Natural killer cell (primary cell): ENCODE results near the gene AREG. TPM values are rescaled to one million over a fixed set of nuclear protein-coding genes. Genes with fewer than 3 reads are reported as not detected.

Source experiments
- ATAC-seq, 3 donors: fragments of 150-1000 bp in 2 of 3; fragments of 200-7000 bp in 1 of 3; cut with Tn5 transposase; 1 replicate in 1 of 3; 2 replicates in 2 of 3; pipeline ENCODE4 v1.10.0; 2021; ENCODE audit warnings: mild to moderate bottlenecking in 2 of 3, moderate library complexity in 2 of 3
- DNase-seq, 2 donors: peaks; one replicate each; pipeline versions ENCODE4 v3.0.0 to v3.0.0-alpha.2; 2013 to 2021; ENCODE audit warnings: mixed read lengths in 1 of 2
- H3K27ac ChIP-seq: one replicate; pipeline ENCODE4 v1.5.1; 2013; ENCODE audit warnings: mild to moderate bottlenecking, low read length
- H3K27me3 ChIP-seq: one replicate; pipeline ENCODE4 v1.6.1; 2013; ENCODE audit warnings: low read length; ENCODE audit not compliant: control insufficient read depth, insufficient read depth
- H3K36me3 ChIP-seq: one replicate; pipeline ENCODE4 v1.6.1; 2013; ENCODE audit warnings: low read length; ENCODE audit not compliant: control insufficient read depth, insufficient read depth
- H3K4me1 ChIP-seq: one replicate; pipeline ENCODE4 v1.6.1; 2013; ENCODE audit warnings: low read length; ENCODE audit not compliant: control insufficient read depth, insufficient read depth
- H3K4me3 ChIP-seq: one replicate; pipeline ENCODE4 v1.5.1; 2013; ENCODE audit warnings: low read length
- H3K9me3 ChIP-seq: one replicate; pipeline ENCODE4 v1.6.1; 2013; ENCODE audit warnings: low read length; ENCODE audit not compliant: control insufficient read depth, insufficient read depth
- H3K27ac Mint-ChIP-seq, 2 donors: one replicate each; pipeline ENCODE4 v1.8.0; 2022; ENCODE audit warnings: mild to moderate bottlenecking in 2 of 2, mixed read lengths in 2 of 2, moderate library complexity in 1 of 2
- H3K27me3 Mint-ChIP-seq, 2 donors: one replicate each; pipeline ENCODE4 v1.8.0; 2022; ENCODE audit warnings: low read depth in 2 of 2, mixed read lengths in 2 of 2
- H3K36me3 Mint-ChIP-seq: one replicate; pipeline ENCODE4 v1.8.0; 2022; ENCODE audit warnings: mixed read lengths
- H3K4me1 Mint-ChIP-seq, 2 donors: one replicate each; pipeline ENCODE4 v1.8.0; 2022; ENCODE audit warnings: mixed read lengths in 2 of 2
- H3K4me3 Mint-ChIP-seq: one replicate; pipeline ENCODE4 v1.8.0; 2022; ENCODE audit warnings: mild to moderate bottlenecking, moderate library complexity, mixed read lengths
- H3K9me3 Mint-ChIP-seq, 2 donors: one replicate each; pipeline ENCODE4 v1.8.0; 2022; ENCODE audit warnings: mixed read lengths in 2 of 2
- CTCF ChIP-seq: fragments of 200-600 bp; IDR thresholded peaks from one replicate; pipeline ENCODE4 v1.8.0; 2022; ENCODE audit warnings: antibody characterized with exemption
- WGBS: methylation state at CpG from one replicate; pipeline ENCODE4 v1.1.7; 2013; ENCODE audit warnings: missing lambda C conversion rate; ENCODE audit not compliant: insufficient coverage; 5-methylcytosine and 5-hydroxymethylcytosine counted together
- intact Hi-C: fragments of 100-400 bp; cut with micrococcal nuclease; formaldehyde crosslinking; loops from one replicate; pipeline ENCODE4 v1.14.2; 2022
- total RNA-seq, 4 donors: library from RNA; stranded (reverse); fragments of 120-200 nt in 1 of 4; gene quantifications; one replicate each; pipeline versions ENCODE4 v1.2.3 to v1.2.4, GENCODE V29; 2013 to 2022

Gene AREG
- total RNA-seq, 3 donors from 2014 or later (not counting 1 experiment from before 2014, with no cell fraction given), result 11.3 to 47.2 (median 38.2) TPM

GRCh38 chr4:74450298-74450683 lies 5.4 kb downstream of the AREG start:
- no peak overlapping the region for H3K27ac Mint-ChIP-seq
- ATAC-seq, result no peak
- H3K4me1 ChIP-seq, result peaks cover 5% of the 10 kb centered on the region
- no peaks in the 10 kb centered on the region for H3K27me3 ChIP-seq
- no peak for DNase-seq
- no peaks in the 10 kb centered on the region for H3K36me3 Mint-ChIP-seq
- no peak overlapping the region for H3K4me3 ChIP-seq
- H3K36me3 ChIP-seq, result peaks cover 3% of the 10 kb centered on the region
- H3K4me3 Mint-ChIP-seq, result no peak overlapping the region
- 97% methylated on average over 4 of the region's 4 CpGs for WGBS
- H3K9me3 Mint-ChIP-seq, result no peaks in the 10 kb centered on the region
- no peak overlapping the region for H3K27ac ChIP-seq
- H3K27me3 Mint-ChIP-seq, result peaks cover 0 to 7% of the 10 kb centered on the region in 2 donors
- TF ChIP-seq CTCF, result no peak
- H3K4me1 Mint-ChIP-seq, result peaks cover 3 to 13% of the 10 kb centered on the region in 2 donors
- intact Hi-C loops, result no loop called here
- H3K9me3 ChIP-seq, result no peaks in the 10 kb centered on the region

- Mint-ChIP-seq H3K4me1 (peaks cover 0 to 9% of the 10 kb centered on the region in 2 donors), H3K27ac (no peak overlapping the region)
- H3K4me1 ChIP-seq, result no peaks in the 10 kb centered on the region
These were observed 6.3 kb downstream of the AREG start for GRCh38 chr4:74451214-74451661.

GRCh38 chr4:74453037-74453635 lies 8.2 kb downstream of the AREG start:
- Mint-ChIP-seq H3K4me3 (no peak overlapping the region), H3K27me3 (peaks cover 0 to 7% of the 10 kb centered on the region in 2 donors), H3K27ac (no peak overlapping the region), H3K4me1 (peaks cover 0 to 4% of the 10 kb centered on the region in 2 donors), H3K9me3 (no peaks in the 10 kb centered on the region), H3K36me3 (no peaks in the 10 kb centered on the region)
- DNase-seq, result no peak
- TF ChIP-seq CTCF, result no peak
- Histone ChIP-seq H3K36me3 (peaks cover 3% of the 10 kb centered on the region), H3K4me1 (no peaks in the 10 kb centered on the region), H3K27ac (no peak overlapping the region), H3K4me3 (no peak overlapping the region), H3K27me3 (no peaks in the 10 kb centered on the region), H3K9me3 (no peaks in the 10 kb centered on the region)
- ATAC-seq, result no peak
- 93% methylated on average over 5 of the region's 5 CpGs for WGBS
- intact Hi-C loops, result no loop called here

More at GRCh38 chr4:74451214-74451661, 6.3 kb downstream of the AREG start:
- H3K9me3 ChIP-seq, result no peaks in the 10 kb centered on the region
- H3K36me3 Mint-ChIP-seq, result no peaks in the 10 kb centered on the region
- no peak for TF ChIP-seq CTCF
- no peak overlapping the region for H3K4me3 ChIP-seq
- no CpG with 5 or more reads among the region's 1 CpG for WGBS
- intact Hi-C loops, result no loop called here
- DNase-seq, result no peak
- H3K27me3 Mint-ChIP-seq, result peaks cover 0 to 7% of the 10 kb centered on the region in 2 donors
- no peak overlapping the region for H3K27ac ChIP-seq
- no peaks in the 10 kb centered on the region for H3K9me3 Mint-ChIP-seq
- peak in 1 of 3 donors; percentile 35 for ATAC-seq
- no peaks in the 10 kb centered on the region for H3K27me3 ChIP-seq
- H3K36me3 ChIP-seq, result peaks cover 3% of the 10 kb centered on the region
- H3K4me3 Mint-ChIP-seq, result no peak overlapping the region
